Measurements from ENCODE around the gene OASL.

OASL gene

DNA sequence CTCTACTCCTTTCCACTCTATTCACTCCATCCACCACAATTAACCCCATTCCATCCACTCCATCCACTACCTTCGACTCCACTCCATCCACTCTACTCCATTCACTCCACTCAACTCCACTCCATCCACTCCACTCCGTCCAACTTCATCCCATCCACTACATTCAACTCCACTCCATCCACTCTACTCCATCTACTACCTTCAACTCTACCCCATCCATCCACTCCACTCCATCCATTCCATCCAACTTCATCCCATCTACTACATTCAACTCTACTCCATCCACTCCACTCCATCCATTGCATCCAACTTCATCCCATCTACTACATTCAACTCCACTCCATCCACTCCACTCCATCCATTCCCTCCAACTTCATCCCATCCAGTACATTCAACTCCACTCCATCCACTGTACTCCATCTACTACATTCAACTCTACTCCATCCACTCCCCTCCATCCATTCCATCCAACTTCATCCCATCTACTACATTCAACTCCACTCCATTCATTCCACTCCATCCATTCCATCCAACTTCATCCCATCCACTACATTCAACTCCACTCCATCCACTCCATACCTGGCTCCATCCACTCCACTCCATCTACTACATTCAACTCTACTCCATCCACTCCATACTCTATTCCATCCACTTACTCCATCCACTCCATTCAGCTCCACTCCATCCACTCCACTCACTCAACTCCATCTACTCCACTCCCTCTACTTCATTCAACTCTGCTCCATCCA lies 44.3 kb downstream of the OASL start:
- FAIRE-seq (no peak), DNase-seq (ENCODE audit: insufficient read length, low spot score) (no peak)

DNA sequence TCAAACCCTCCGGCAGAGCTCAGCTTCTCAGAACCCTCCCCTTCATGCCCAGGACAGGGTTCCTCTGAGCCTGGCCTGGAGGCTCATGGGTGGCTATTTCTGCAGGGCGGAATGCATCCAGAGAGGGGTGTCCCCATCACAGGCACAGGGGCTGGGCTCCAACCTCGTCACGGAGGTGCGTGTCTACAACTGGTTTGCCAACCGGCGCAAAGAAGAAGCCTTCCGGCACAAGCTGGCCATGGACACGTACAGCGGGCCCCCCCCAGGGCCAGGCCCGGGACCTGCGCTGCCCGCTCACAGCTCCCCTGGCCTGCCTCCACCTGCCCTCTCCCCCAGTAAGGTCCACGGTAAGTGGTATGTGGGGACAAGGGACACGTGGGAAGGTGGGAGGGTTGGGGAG lies 45.0 kb downstream of the OASL start:
- FAIRE-seq (no peak), DNase-seq (ENCODE audit: insufficient read length, low spot score) (no peak)

DNA sequence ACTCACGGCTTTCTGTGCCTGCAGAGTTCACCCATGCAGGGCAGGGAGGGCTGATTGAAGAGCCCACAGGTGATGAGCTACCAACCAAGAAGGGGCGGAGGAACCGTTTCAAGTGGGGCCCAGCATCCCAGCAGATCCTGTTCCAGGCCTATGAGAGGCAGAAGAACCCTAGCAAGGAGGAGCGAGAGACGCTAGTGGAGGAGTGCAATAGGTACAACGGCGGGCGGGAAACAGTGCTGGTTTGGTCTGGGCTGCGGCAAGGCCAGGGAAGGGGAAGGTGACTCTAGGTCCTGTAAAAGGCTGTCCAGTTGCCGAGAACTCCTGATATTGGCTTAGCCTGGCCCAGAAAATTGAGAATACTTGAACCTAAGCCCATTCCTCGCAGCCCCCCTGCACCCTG lies 45.5 kb downstream of the OASL start:
- no peak for DNase-seq (ENCODE audit: insufficient read length, low spot score)
- no peak for FAIRE-seq

DNA sequence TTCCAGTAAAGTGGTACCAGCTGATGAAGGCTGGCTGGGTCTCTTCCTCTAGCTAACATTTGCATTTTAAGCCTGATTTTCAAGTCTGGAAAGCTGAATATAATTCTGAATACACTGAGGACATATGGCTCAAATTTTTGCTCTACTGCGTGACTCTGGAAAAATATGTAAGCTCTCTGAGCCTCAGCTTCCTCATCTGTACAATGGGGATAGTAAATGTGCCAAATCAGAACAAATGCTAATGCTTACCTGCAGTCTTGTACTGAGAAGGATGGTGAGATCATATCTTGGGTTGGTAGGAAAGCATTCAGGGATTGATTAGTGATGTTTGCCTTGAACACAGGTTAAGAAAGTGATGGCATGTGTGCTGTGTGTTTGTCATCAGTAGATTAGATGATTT lies 46.1 kb downstream of the OASL start:
- FAIRE-seq = no peak

DNA sequence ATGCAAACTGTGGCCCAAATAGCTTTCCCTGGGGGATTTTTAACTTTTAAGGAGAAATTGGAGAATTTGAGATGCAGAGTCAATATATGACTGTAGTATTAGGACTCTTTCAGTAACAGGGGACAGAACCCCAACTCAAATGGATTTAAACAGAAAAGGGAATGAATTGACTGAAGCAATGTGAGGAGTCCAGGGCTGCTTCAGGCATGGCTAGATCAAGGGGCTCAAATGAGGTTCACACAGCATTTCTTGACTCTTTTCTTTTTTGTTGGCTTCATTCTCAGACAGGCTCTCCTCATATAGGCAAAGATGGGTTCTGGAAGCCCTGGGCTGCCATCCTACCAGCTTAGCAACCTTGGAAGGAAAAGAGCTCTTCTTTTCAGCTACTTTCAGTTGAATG lies 47.1 kb downstream of the OASL start:
- DNase-seq (ENCODE audit: insufficient read length, low spot score) (no peak), FAIRE-seq (no peak)

More for the DNA sequence above, 46.1 kb downstream of the OASL start:
- no peak for DNase-seq (ENCODE audit: insufficient read length, low spot score)

DNA sequence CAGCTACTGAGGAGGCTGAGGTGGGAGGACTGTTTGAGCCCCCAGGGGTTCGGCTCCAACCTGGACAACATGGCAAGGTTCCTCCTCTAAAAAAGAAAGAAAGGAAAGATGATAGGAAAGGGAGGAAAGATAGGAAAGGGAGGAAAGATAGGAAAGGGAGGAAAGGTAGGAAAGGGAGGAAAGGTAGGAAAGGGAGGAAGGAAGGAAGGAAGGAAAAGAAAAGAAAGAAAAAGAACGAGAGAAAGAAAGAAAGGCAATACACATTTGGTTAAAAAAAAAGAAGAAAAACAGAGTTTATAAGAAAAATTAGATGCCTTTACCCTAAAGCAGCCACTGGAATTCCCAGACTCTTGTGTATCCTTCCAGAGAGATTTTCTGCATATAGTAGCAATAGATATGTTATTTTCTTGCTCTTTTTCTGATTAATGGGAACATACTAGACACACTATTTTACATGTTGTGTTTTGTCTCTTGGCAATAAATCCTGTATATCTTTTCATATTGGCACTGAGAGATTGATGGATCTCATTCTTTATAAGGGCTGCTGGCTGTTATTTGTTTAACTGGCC lies 48.5 kb downstream of the OASL start:
- FAIRE-seq (no peak), DNase-seq (ENCODE audit: insufficient read length, low spot score) (no peak)

DNA sequence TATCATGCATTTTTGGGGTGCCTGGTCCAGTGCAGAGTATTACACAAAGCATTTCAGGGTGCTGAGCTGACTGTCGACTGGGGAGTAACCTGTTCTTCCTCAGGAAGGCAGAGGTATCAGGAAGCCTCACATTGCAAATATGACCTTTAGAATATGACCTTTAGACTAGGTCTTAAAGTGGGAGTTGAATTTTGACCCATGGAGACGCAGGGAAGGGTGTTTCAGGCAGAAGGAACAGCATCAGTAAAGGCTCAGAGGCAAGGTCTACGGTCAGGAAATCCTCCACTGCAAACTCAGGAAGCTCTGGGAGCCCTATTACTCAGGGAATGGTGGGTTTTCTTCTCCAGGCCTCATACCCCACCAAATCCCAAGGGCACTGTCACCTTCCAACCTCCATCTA lies 49.4 kb downstream of the OASL start:
- DNase-seq (ENCODE audit: insufficient read length, low spot score) (no peak), FAIRE-seq (no peak)

DNA sequence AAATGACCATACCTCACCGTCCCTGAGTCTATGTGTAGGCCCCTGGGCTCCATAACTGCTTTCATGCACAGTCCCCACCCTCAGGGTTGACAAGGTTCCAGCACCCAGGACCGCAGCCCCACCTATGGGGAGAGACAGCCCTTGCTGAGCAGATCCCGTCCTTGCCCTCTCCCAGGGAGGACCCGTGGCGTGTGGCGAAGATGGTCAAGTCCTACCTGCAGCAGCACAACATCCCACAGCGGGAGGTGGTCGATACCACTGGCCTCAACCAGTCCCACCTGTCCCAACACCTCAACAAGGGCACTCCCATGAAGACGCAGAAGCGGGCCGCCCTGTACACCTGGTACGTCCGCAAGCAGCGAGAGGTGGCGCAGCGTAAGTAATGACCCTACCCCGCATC lies 50.4 kb downstream of the OASL start:
- FAIRE-seq (no peak), DNase-seq (ENCODE audit: insufficient read length, low spot score) (no peak)

DNA sequence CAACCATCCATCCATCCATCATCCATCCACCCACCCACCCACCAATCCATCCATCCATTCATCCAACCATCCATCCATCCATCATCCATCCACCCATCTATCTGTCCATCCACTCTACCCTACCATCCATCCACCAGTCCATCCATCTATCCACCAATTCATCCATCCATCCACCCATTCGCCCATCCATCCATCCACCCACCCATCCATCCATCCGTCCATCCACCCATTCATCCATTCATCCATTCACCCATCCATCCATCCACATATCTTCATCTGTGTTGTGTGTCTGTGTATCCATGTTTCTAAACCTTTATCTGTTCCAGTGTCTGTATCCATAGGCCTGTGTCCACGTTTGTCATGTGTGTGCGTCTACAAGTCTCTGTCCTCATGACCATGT lies 50.8 kb downstream of the OASL start:
- DNase-seq (ENCODE audit: insufficient read length, low spot score) (no peak), FAIRE-seq (no peak)

DNA sequence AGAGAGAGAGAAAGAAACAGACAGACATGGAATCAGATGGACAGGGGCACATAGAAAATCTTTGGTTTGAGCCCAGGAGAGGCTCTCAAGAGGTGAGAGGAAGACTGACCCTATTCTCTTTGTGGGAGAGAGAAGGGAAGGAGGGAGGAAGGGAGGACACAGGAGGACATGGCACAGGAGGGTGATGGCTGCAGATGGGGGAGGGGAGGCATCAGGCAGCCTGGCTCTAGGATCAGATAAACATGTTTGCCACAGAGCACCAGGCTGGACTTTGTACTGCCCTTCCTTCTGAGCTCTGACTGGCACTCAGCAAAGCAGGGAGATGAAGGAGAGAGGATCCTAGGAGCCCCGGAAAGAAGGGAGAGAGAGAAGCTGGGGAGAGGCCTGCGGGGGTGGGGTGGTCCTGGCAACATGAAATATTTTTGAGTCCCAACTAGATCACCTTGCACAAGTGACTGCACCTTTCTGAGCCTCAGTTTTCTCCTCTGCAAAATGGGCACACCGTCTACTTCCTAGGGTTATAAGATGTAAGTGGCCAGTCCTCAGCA lies 54.6 kb downstream of the OASL start:
- FAIRE-seq (no peak), DNase-seq (ENCODE audit: insufficient read length, low spot score) (no peak)

DNA sequence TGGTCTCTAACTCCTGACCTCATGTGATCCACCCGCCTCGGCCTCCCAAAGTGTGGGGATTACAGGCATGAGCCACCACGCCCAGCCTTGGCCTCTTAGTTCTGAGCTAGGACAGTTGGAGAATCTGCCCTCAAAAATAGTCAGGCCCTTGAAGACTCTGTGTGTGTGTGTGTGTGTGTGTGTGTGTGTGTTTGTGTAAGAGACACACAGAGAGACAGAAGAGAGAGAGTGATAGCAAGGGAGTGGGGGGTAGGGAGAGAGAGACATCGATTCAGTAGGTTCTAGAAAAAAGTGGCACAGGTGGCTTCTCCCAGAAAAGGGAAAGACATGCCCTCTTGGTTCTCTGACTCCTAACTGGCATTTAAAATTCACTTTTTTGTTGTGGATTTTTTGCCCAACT lies 55.3 kb downstream of the OASL start:
- no peak for FAIRE-seq
- DNase-seq (ENCODE audit: insufficient read length, low spot score) = no peak

DNA sequence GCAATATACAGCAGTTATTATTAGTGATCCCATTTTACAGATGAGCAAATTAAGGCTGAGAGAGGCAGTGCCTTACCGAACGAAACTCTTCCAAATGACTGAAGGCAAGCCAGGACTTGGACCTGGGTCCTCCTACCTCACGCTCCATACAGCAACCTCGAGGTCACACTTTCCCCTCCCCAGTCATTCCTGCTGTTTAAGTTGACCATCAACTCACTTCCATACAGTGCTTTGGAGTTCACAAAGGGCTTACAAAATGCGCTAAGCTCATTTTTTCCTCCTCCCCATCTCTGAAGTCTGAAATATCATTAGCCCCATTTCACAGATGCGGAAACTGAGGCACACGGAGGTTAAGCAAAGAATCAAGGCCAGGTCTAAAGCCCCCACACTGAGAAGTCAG lies 56.4 kb downstream of the OASL start:
- FAIRE-seq (no peak), DNase-seq (ENCODE audit: insufficient read length, low spot score) (no peak)

DNA sequence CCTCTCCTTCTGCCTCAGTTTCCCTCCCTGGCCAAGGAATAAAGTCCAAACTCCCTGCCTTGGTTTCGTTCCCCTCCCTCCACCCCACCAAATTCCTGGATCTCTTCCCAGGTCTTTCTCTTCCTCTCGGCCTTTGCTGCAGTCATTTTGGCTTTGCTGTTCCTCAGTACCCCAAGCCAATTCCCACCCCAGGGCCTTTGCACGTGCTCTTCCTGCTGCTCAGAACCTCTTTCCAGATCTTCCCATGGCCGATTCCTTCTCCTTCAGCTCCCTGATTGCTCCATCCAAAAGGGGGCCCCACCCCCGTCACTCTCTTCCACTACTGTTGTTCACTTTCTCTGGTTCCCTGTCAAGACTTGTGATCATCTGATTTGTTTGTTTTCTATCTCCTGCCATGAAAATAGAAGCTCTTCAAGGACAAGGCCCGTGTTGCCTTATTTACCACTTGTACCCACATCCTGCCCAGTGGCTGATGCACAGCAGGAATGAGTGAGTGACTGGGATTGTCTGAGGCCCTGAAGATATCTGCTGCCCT lies 57.6 kb downstream of the OASL start:
- DNase-seq (ENCODE audit: insufficient read length, low spot score) = no peak
- FAIRE-seq = no peak

DNA sequence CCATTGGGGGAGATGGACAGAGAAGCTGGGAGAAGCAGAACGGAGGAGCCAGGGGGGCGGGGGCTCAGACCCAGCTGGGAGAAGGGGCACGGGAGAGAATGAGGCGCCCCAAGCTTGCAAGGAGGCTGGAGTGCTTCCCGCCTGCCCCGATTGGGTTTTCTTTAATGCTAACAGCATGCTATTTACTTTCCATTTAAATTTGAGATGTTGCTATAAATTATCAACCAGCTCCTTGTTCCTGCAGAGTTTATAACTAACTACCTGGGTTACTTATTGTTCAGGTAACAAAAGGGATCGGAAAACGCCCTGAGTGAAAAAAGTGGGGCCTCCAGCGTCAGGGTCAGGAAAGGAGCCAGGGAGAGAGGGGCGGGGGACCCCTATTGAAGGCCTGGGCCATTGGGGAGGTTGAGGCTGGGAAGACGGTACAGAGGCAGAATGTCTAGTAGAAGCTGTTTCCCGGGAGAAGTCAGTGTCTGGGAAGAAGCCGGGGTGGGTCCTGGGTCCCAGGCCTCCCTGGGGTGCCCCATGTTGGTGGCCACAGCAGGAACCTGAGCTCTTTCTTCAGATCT lies 58.2 kb downstream of the OASL start:
- DNase-seq (ENCODE audit: insufficient read length, low spot score) = no peak
- FAIRE-seq = no peak

DNA sequence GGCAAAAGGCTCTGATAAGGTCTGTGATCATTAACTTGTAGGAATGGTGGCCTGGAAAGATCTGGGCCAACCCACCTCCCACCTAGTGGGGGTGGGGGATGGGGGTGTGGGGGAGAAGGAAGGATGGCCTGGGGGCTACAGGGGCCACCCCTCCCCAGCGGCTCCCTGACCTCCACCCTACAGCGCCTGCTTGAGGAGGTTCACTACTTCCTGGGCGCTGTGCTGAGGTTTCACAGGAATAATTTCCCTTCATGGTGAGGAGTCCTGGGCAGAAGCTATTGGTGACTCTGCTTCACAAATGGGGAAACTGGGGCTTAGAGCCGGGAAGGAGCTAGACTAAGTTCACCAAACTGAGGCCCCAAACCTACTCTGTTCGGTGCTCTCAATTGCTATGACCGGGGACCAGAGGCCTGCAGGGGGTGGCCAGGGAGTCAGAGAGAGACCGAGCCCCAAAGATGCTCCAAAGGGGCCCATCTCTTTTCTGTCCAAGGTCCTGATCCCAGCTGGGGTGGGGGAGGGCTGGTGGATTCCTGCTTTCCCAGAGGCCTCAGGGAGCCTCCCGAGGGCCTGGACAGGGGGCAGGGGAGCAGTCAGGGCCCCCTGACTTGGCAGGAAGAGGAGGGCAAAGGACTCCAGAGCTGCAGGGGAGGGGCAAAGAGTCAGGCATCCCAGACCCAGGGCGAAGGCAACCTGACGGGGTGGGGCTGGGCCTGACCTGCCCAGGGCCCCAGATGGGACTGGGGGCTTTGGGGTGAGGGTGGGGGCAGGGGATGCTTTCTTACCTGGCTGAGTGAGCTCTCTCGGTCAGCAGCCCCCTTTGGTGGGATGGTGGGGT lies 59.0 kb downstream of the OASL start:
- no peak for FAIRE-seq
- DNase-seq (ENCODE audit: insufficient read length, low spot score) = no peak

DNA sequence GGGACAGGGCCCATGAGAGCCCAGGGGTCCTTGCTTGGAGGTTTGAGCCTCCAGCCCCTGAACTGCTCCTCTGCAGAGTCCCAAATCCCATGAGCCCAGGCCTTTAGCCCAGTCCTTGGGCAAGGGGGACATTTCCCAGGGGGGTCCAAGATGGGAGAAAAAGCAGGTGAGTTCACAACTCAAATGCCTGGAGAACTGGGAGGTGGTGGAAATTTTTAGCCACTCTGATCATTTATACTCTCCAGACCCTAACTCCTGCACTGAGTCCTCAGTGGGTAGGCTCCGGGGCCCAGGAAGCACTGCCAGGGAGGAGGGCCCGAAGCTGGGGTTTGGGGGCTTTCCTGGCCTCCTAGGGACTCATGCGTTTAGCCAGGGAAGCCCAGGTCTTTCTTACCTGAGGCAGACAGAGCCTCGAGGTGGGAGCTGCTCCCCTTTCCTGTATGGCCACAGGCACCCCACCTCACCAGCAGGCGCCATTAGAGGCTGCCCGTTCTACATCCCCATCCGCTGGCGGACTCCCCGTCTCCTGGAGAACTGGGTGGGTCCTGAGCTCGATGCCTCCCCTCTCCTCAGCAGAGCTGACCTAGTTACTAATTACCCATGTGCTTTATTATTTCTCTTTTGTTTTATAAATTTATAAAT lies 59.7 kb downstream of the OASL start:
- FAIRE-seq (no peak), DNase-seq (ENCODE audit: insufficient read length, low spot score) (no peak)

DNA sequence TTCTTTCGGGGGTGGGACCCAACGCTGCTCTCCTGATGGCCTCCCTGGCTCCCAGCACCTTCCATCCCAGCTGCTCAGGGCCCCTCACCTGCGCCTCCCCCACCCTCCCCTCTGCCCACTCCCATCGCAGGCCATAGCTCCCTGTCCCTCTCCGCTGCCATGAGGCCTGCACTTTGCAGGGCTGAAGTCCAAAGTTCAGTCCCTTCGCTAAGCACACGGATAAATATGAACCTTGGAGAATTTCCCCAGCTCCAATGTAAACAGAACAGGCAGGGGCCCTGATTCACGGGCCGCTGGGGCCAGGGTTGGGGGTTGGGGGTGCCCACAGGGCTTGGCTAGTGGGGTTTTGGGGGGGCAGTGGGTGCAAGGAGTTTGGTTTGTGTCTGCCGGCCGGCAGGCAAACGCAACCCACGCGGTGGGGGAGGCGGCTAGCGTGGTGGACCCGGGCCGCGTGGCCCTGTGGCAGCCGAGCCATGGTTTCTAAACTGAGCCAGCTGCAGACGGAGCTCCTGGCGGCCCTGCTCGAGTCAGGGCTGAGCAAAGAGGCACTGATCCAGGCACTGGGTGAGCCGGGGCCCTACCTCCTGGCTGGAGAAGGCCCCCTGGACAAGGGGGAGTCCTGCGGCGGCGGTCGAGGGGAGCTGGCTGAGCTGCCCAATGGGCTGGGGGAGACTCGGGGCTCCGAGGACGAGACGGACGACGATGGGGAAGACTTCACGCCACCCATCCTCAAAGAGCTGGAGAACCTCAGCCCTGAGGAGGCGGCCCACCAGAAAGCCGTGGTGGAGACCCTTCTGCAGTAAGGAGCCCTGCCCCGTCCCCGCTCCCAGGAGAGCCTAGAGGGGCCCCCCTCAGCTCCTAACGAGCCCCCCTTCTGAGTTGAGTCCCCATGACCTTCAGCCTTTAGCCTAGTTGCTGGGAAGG lies 60.5 kb downstream of the OASL start, which contains the start of gene HNF1A:
Gene HNF1A (plus strand): TSS at position 248 of the 924 bp plus-strand sequence. CDS start 226 bp downstream, at position 474.
- FAIRE-seq (no peak), DNase-seq (ENCODE audit: insufficient read length, low spot score) (no peak)

DNA sequence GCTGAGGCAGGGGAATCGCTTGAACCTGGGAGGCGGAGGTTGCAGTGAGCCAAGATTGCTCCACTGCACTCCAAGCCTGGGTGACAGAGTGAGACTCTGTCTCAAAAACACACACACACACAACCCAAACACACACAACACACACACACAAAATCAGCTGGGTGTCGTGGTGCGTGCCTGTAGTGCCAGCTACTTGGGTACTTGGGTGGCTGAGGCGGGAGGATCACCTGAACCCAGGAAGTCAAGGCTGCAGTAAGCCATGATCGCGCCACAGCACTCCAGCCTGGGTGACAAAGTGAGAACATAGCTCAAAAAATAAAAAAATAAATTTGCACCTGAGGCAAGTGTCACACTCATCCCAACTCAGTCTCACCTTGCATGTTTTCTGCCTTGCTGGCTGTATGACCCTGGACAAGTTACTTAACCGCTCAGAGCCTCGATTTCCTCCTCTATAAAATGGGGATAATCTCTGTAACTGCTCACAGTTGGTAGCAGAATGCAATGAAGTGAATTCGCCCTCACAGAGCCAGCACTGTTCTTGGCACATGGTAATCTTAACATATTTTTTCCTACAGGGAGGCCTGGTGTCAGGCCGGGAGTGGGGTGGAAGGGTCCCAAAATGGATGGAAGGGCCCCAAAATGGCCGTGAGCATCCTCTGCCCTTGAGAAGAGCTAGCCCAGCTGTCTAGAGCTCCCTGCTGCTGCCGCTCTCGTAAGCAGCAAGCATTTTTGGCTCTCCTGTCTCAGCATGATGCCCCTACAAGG lies 61.3 kb downstream of the OASL start:
- DNase-seq (ENCODE audit: insufficient read length, low spot score) (no peak), FAIRE-seq (no peak)

Data from GM19239 (cell line).